VCaP (cell line): Measurements from ENCODE around the gene NSUN2.
A peak's percentile ranks its signal among the peaks of the same experiment; 100 is the strongest.

Source experiments
- H3K27ac ChIP-seq: fragments of 450-650 bp; 2 replicates; pipeline ENCODE4 v1.5.1; 2017
- CTCF ChIP-seq: fragments of 450-650 bp; conservative IDR thresholded peaks from 2 replicates; pipeline ENCODE4 v1.5.1; 2017; ENCODE audit warnings: mild to moderate bottlenecking, moderate library complexity

The NSUN2 gene

GRCh38 chr5:6615034-6615815 is 17.6 kb downstream of the NSUN2 start:
- TF ChIP-seq CTCF: no peak
- no peak overlapping the region for H3K27ac ChIP-seq

GRCh38 chr5:6611334-6612256 is 21.2 kb downstream of the NSUN2 start:
- H3K27ac ChIP-seq: peak overlapping the region; percentile 65
- TF ChIP-seq CTCF: no peak

GRCh38 chr5:6608016-6608415 is 24.8 kb downstream of the NSUN2 start:
- TF ChIP-seq CTCF: no peak

GRCh38 chr5:6607559-6607936 is 25.3 kb downstream of the NSUN2 start:
- H3K27ac ChIP-seq: 0 out of 2 replicates have a peak overlapping the region, but pooled peaks have one; percentile 3
- no peak for TF ChIP-seq CTCF

More at GRCh38 chr5:6608016-6608415, 24.8 kb downstream of the NSUN2 start:
- H3K27ac ChIP-seq: no peak overlapping the region

- no peak for TF ChIP-seq CTCF
- H3K27ac ChIP-seq: 0 out of 2 replicates have a peak overlapping the region, but pooled peaks have one; percentile 3
These were observed 25.8 kb downstream of the NSUN2 start for GRCh38 chr5:6606884-6607558.

- no peak for TF ChIP-seq CTCF
- no peak overlapping the region for H3K27ac ChIP-seq
These were observed 27.9 kb downstream of the NSUN2 start for GRCh38 chr5:6604946-6605345.

GRCh38 chr5:6604341-6604740 is 28.5 kb downstream of the NSUN2 start:
- no peak overlapping the region for H3K27ac ChIP-seq
- TF ChIP-seq CTCF: no peak
